ENCODE results near the gene PTTG2.
A peak's percentile ranks its signal among the peaks of the same experiment; 100 is the strongest.
"Not testable (repeated sequence)": the region's sequence is repeated elsewhere in the genome, so short reads cannot be mapped to it uniquely, and the experiment has no call there.

The PTTG2 gene

GRCh38 chr4:37956941-37957340, 3.3 kb upstream of the PTTG2 start:
- no peak for DNase-seq (ENCODE audit: low read depth, low spot score)

GRCh38 chr4:37958932-37959331, 1.3 kb upstream of the PTTG2 start:
- no peak for DNase-seq (ENCODE audit: low read depth, low spot score)

GRCh38 chr4:37960679-37961450, 667 bp downstream of the PTTG2 start:
- no peak for DNase-seq (ENCODE audit: low read depth, low spot score)

- DNase-seq (ENCODE audit: low read depth, low spot score), result no peak
Measured at GRCh38 chr4:37964734-37965457, 4.7 kb downstream of the PTTG2 start.

GRCh38 chr4:37966044-37966443, 5.8 kb downstream of the PTTG2 start:
- DNase-seq (ENCODE audit: low read depth, low spot score), result no peak

GRCh38 chr4:37967736-37968135, 7.5 kb downstream of the PTTG2 start:
- DNase-seq (ENCODE audit: low read depth, low spot score), result no peak

- no peak for DNase-seq (ENCODE audit: low read depth, low spot score)
Measured at GRCh38 chr4:37968747-37969146, 8.5 kb downstream of the PTTG2 start.

- DNase-seq (ENCODE audit: low read depth, low spot score), result peak; percentile 23
Measured at GRCh38 chr4:37970702-37971101, 10.5 kb downstream of the PTTG2 start.

GRCh38 chr4:37971202-37971601, 11.0 kb downstream of the PTTG2 start:
- DNase-seq (ENCODE audit: low read depth, low spot score), result no peak

- no peak for DNase-seq (ENCODE audit: low read depth, low spot score)
Measured at GRCh38 chr4:37973441-37973840, 13.2 kb downstream of the PTTG2 start.

- DNase-seq (ENCODE audit: low read depth, low spot score), result not testable (repeated sequence)
Measured at GRCh38 chr4:37975321-37975822, 15.2 kb downstream of the PTTG2 start.

- DNase-seq (ENCODE audit: low read depth, low spot score), result no peak
Measured at GRCh38 chr4:37976507-37976906, 16.3 kb downstream of the PTTG2 start.

GRCh38 chr4:37976991-37977470, 16.8 kb downstream of the PTTG2 start:
- peak; percentile 49 for DNase-seq (ENCODE audit: low read depth, low spot score)

- peak; percentile 27 for DNase-seq (ENCODE audit: low read depth, low spot score)
Measured at GRCh38 chr4:37977471-37978247, 17.5 kb downstream of the PTTG2 start.

- no peak for DNase-seq (ENCODE audit: low read depth, low spot score)
Measured at GRCh38 chr4:37978248-37978924, 18.2 kb downstream of the PTTG2 start.

GRCh38 chr4:37980246-37980645, 20.0 kb downstream of the PTTG2 start:
- no peak for DNase-seq (ENCODE audit: low read depth, low spot score)

GRCh38 chr4:37981425-37981824, 21.2 kb downstream of the PTTG2 start:
- DNase-seq (ENCODE audit: low read depth, low spot score), result no peak

- DNase-seq (ENCODE audit: low read depth, low spot score), result no peak
Measured at GRCh38 chr4:37981844-37982720, 21.9 kb downstream of the PTTG2 start.

- DNase-seq (ENCODE audit: low read depth, low spot score), result no peak
Measured at GRCh38 chr4:37982736-37983135, 22.5 kb downstream of the PTTG2 start.

GRCh38 chr4:37983951-37984350, 23.8 kb downstream of the PTTG2 start:
- DNase-seq (ENCODE audit: low read depth, low spot score), result no peak
